Adrenal gland (tissue), 5 donors: ENCODE results near the gene TMEM26.

Source experiments
- POLR2A ChIP-seq, 2 donors: fragments of 450-650 bp; IDR thresholded peaks; one replicate each; pipeline ENCODE4 v1.6.1; 2017; ENCODE audit warnings: antibody characterized with exemption in 2 of 2, mild to moderate bottlenecking in 2 of 2, moderate library complexity in 1 of 2
- TF ChIP-seq, protein P1 (sequence below), 6 experiments: fragments of 450-650 bp in 4 of 6; fragments of 200-600 bp in 2 of 6; sonication (generic) in 1 of 6; IDR thresholded peaks; 1 replicate in 5 of 6; 2 replicates in 1 of 6; pipeline versions ENCODE4 v1.5.1 to v1.8.0; 2016 to 2021; ENCODE audit warnings: antibody characterized with exemption in 6 of 6, mild to moderate bottlenecking in 2 of 6, moderate library complexity in 1 of 6
- donor health status: DM: no; HTN: no; CAD: no.

- TF ChIP-seq, protein P1, sequence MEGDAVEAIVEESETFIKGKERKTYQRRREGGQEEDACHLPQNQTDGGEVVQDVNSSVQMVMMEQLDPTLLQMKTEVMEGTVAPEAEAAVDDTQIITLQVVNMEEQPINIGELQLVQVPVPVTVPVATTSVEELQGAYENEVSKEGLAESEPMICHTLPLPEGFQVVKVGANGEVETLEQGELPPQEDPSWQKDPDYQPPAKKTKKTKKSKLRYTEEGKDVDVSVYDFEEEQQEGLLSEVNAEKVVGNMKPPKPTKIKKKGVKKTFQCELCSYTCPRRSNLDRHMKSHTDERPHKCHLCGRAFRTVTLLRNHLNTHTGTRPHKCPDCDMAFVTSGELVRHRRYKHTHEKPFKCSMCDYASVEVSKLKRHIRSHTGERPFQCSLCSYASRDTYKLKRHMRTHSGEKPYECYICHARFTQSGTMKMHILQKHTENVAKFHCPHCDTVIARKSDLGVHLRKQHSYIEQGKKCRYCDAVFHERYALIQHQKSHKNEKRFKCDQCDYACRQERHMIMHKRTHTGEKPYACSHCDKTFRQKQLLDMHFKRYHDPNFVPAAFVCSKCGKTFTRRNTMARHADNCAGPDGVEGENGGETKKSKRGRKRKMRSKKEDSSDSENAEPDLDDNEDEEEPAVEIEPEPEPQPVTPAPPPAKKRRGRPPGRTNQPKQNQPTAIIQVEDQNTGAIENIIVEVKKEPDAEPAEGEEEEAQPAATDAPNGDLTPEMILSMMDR (IDR thresholded peaks at IDR 0.05): no peak
- TF ChIP-seq POLR2A (IDR thresholded peaks at IDR 0.05): no peak
Measured at GRCh38 chr10:61452151-61452651, 980 bp downstream of the TMEM26 start.
